Measurements from ENCODE around the gene KHDC4.

DNA sequence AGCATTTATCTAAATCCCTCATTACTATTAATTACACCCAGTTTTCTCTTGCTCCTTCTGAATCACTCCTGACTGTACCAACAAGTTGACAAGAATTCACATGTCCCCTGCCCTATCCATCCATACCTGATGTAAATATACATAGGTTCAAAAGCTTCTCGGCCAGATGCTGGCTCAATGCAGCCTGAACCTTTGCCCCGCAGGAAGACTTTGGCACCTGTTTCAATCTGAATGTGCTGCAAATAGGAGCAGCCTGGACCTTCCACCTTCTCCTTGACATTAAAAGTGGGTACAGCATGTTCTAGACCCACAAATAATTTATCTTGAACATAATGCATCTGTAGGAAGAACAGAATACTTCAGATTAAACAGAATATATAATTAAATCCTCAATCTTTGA lies 8.7 kb downstream of the KHDC4 start:
- TF ChIP-seq CTCF (IDR thresholded peaks at IDR 0.05) (no peak), POLR2A (IDR thresholded peaks at IDR 0.05) (no peak), EP300 (IDR thresholded peaks at IDR 0.05) (no peak), POLR2AphosphoS5 (IDR thresholded peaks at IDR 0.05) (no peak)
